H1 (cell line): ENCODE data around the gene CAVIN1. TPM values are rescaled to one million over a fixed set of nuclear protein-coding genes. Genes with fewer than 3 reads are reported as not detected.

ENCODE experiments used
- CTCF ChIA-PET: fragments of 300-600 bp; sonication (Branson Sonifier 250); formaldehyde crosslinking; loops from one replicate; lab custom pipeline; 2021; ENCODE audit not compliant: partially characterized antibody; lab: Charles Lee
- POLR2A ChIA-PET: fragments of 300-600 bp; sonication (Branson Sonifier 250); formaldehyde crosslinking; loops from one replicate; lab custom pipeline; 2021; ENCODE audit warnings: inconsistent platforms; ENCODE audit not compliant: partially characterized antibody; lab: Charles Lee
- DNase-seq, 2 experiments: peaks; one replicate each; pipeline versions ENCODE4 v3.0.0 to v3.0.0-alpha.2; 2010 to 2022; ENCODE audit warnings: low spot score in 2 of 2, low read depth in 1 of 2, mixed read lengths in 1 of 2
- FAIRE-seq: peaks from 2 replicates; lab custom pipeline; 2011; peaks lifted over from hg19 to GRCh38; lab: Jason Lieb, UNC
- H2AFZ ChIP-seq: 2 replicates; pipeline ENCODE4 v1.8.1; 2012; ENCODE audit warnings: low read length, inconsistent platforms
- H2AK5ac ChIP-seq: 2 replicates; pipeline ENCODE4 v1.6.1; 2013; ENCODE audit warnings: low read depth, low read length
- H2BK120ac ChIP-seq: replicated peaks from 2 replicates; pipeline ENCODE3; 2013; ENCODE audit warnings: low read depth, low read length, inconsistent platforms
- H2BK12ac ChIP-seq: 2 replicates; pipeline ENCODE4 v1.6.1; 2013; ENCODE audit warnings: low read depth, low read length
- H2BK15ac ChIP-seq: 2 replicates; pipeline ENCODE4 v1.6.1; 2013; ENCODE audit warnings: low read length
- H2BK20ac ChIP-seq: 2 replicates; pipeline ENCODE4 v1.6.1; 2013; ENCODE audit warnings: low read length
- H2BK5ac ChIP-seq: 2 replicates; pipeline ENCODE4 v1.6.1; 2013; ENCODE audit warnings: low read depth, low read length
- H3K14ac ChIP-seq: 2 replicates; pipeline ENCODE4 v1.6.1; 2013; ENCODE audit warnings: inconsistent platforms; ENCODE audit not compliant: insufficient read length
- H3K18ac ChIP-seq: 2 replicates; pipeline ENCODE4 v1.6.1; 2013; ENCODE audit warnings: low read length; ENCODE audit errors: extremely low read depth
- H3K23ac ChIP-seq: 2 replicates; pipeline ENCODE4 v1.6.1; 2013; ENCODE audit warnings: inconsistent platforms; ENCODE audit not compliant: insufficient read length
- H3K23me2 ChIP-seq: 2 replicates; pipeline ENCODE4 v1.6.1; 2013; ENCODE audit warnings: low read depth, low read length
- H3K27ac ChIP-seq: 2 replicates; pipeline ENCODE4 v1.6.1; 2011; ENCODE audit warnings: low read depth, low read length, inconsistent platforms
- H3K27me3 ChIP-seq, 4 experiments: replicated peaks in 1 of 4; 1 replicate in 1 of 4; 2 replicates in 3 of 4; pipeline versions ENCODE4 v1.6.1 to v1.8.1; 2011 to 2013; ENCODE audit warnings: low read length in 3 of 4, mild to moderate bottlenecking in 3 of 4, inconsistent platforms in 2 of 4, mixed read lengths in 2 of 4, moderate library complexity in 1 of 4; ENCODE audit not compliant: control insufficient read depth in 3 of 4, insufficient read depth in 3 of 4; ENCODE audit errors: extremely low read depth in 1 of 4
- H3K36me3 ChIP-seq, 4 experiments: 2 replicates each; pipeline versions ENCODE4 v1.6.1 to v1.8.1; 2011 to 2013; ENCODE audit warnings: mild to moderate bottlenecking in 4 of 4, low read length in 3 of 4, moderate library complexity in 2 of 4, control low read depth in 1 of 4, inconsistent platforms in 1 of 4; ENCODE audit not compliant: insufficient read depth in 4 of 4, control insufficient read depth in 2 of 4
- H3K4ac ChIP-seq: replicated peaks from 2 replicates; pipeline ENCODE3; 2013; ENCODE audit warnings: low read length, low read depth, mixed read lengths, inconsistent platforms; ENCODE audit not compliant: insufficient read length
- H3K4me1 ChIP-seq, 4 experiments: replicated peaks in 1 of 4; 1 replicate in 1 of 4; 2 replicates in 3 of 4; pipeline versions ENCODE4 v1.6.1 to v1.8.1; 2011 to 2013; ENCODE audit warnings: low read length in 3 of 4, inconsistent platforms in 2 of 4, mixed read lengths in 1 of 4; ENCODE audit not compliant: insufficient read depth in 4 of 4, control insufficient read depth in 3 of 4
- H3K4me2 ChIP-seq, 2 experiments: 2 replicates each; pipeline versions ENCODE4 v1.6.1 to v1.8.1; 2011 to 2013; ENCODE audit warnings: low read depth in 2 of 2, low read length in 2 of 2, control low read depth in 1 of 2, inconsistent platforms in 1 of 2, mild to moderate bottlenecking in 1 of 2; ENCODE audit not compliant: insufficient read depth in 1 of 2
- H3K4me3 ChIP-seq, 4 experiments: fragments of 200-600, 300-600 bp in 1 of 4; sonication (generic), shearing (Covaris generic), sonication (Bioruptor Twin) in 1 of 4; 2 replicates each; pipeline versions ENCODE4 v1.5.1 to v1.8.1; 2011 to 2016; ENCODE audit warnings: low read length in 4 of 4, low read depth in 3 of 4, control low read depth in 2 of 4, inconsistent platforms in 2 of 4, mild to moderate bottlenecking in 2 of 4, mixed read lengths in 1 of 4, moderate library complexity in 1 of 4; ENCODE audit not compliant: insufficient read depth in 2 of 4; ENCODE audit errors: extremely low read depth in 1 of 4
- H3K56ac ChIP-seq: replicated peaks from 2 replicates; pipeline ENCODE3; 2013; ENCODE audit warnings: low read depth, mild to moderate bottlenecking, mixed read lengths, low read length, inconsistent platforms; ENCODE audit not compliant: insufficient read length
- H3K79me1 ChIP-seq: 2 replicates; pipeline ENCODE4 v1.6.1; 2013; ENCODE audit warnings: low read depth, low read length, control low read depth
- H3K79me2 ChIP-seq, 2 experiments: 2 replicates each; pipeline versions ENCODE4 v1.6.1 to v1.8.1; 2012 to 2013; ENCODE audit warnings: low read length in 2 of 2, mild to moderate bottlenecking in 2 of 2, inconsistent platforms in 1 of 2; ENCODE audit not compliant: insufficient read depth in 2 of 2, control insufficient read depth in 1 of 2
- H3K9ac ChIP-seq, 4 experiments: replicated peaks in 1 of 4; 1 replicate in 1 of 4; 2 replicates in 3 of 4; pipeline versions ENCODE4 v1.6.1 to v1.8.1; 2011 to 2013; ENCODE audit warnings: low read depth in 3 of 4, low read length in 3 of 4, control low read depth in 2 of 4, mild to moderate bottlenecking in 2 of 4, moderate library complexity in 2 of 4, inconsistent platforms in 1 of 4; ENCODE audit errors: extremely low read depth in 1 of 4
- H3K9me3 ChIP-seq, 2 experiments: 2 replicates each; pipeline versions ENCODE4 v1.6.1 to v1.8.1; 2012 to 2013; ENCODE audit warnings: mild to moderate bottlenecking in 2 of 2, moderate library complexity in 2 of 2, control low read depth in 1 of 2, inconsistent platforms in 1 of 2, low read depth in 1 of 2, low read length in 1 of 2, mixed read lengths in 1 of 2; ENCODE audit not compliant: insufficient read depth in 2 of 2
- H4K20me1 ChIP-seq, 2 experiments: replicated peaks in 1 of 2; 2 replicates each; pipeline versions ENCODE3 to v1.8.1; 2011 to 2013; ENCODE audit warnings: inconsistent platforms in 2 of 2, low read length in 2 of 2, mild to moderate bottlenecking in 1 of 2; ENCODE audit not compliant: insufficient read depth in 2 of 2, control insufficient read depth in 1 of 2
- H4K5ac ChIP-seq: 2 replicates; pipeline ENCODE4 v1.6.1; 2013; ENCODE audit warnings: low read length, low read depth, mixed read lengths, inconsistent platforms; ENCODE audit not compliant: insufficient read length
- H4K8ac ChIP-seq: 2 replicates; pipeline ENCODE4 v1.8.0; 2013; ENCODE audit warnings: mild to moderate bottlenecking, moderate library complexity, low read length, inconsistent platforms; ENCODE audit not compliant: insufficient read depth; ENCODE audit errors: extremely low read depth
- H4K91ac ChIP-seq: replicated peaks from 2 replicates; pipeline ENCODE3; 2013; ENCODE audit warnings: low read length, mixed read lengths, inconsistent platforms; ENCODE audit not compliant: insufficient read length
- CTCF ChIP-seq, 3 experiments: IDR thresholded peaks; 1 replicate in 2 of 3; 2 replicates in 1 of 3; pipeline versions ENCODE4 v1.5.1 to v1.6.1; 2011; ENCODE audit warnings: low read length in 3 of 3, mild to moderate bottlenecking in 3 of 3, inconsistent platforms in 2 of 3, low read depth in 1 of 3, moderate library complexity in 1 of 3; ENCODE audit not compliant: insufficient read depth in 1 of 3; ENCODE audit errors: control extremely low read depth in 1 of 3
- GABPA ChIP-seq: IDR thresholded peaks from 2 replicates; pipeline ENCODE4 v1.6.1; 2011; ENCODE audit warnings: mild to moderate bottlenecking, low read length, moderate library complexity, borderline replicate concordance; ENCODE audit not compliant: insufficient read depth
- HDAC6 ChIP-seq: IDR thresholded peaks from one replicate; pipeline ENCODE4 v1.7.1; 2012; ENCODE audit warnings: low read depth, mild to moderate bottlenecking, inconsistent platforms, low read length, moderate library complexity
- KDM1A ChIP-seq: fragments of 200-600, 300-600 bp; sonication (generic); IDR thresholded peaks from 2 replicates; pipeline ENCODE4 v1.7.1; 2016; ENCODE audit warnings: mild to moderate bottlenecking, low read length, borderline replicate concordance
- MAX ChIP-seq: IDR thresholded peaks from 2 replicates; pipeline ENCODE4 v1.6.1; 2012; ENCODE audit warnings: inconsistent platforms
- RAD21 ChIP-seq, 2 experiments: IDR thresholded peaks in 1 of 2; conservative IDR thresholded peaks in 1 of 2; 2 replicates each; pipeline ENCODE4 v1.6.1; 2011; ENCODE audit warnings: low read depth in 2 of 2, low read length in 2 of 2, improper control_type of control experiment in 1 of 2, inconsistent platforms in 1 of 2, mild to moderate bottlenecking in 1 of 2, moderate library complexity in 1 of 2
- RFX5 ChIP-seq: IDR thresholded peaks from 2 replicates; pipeline ENCODE4 v1.6.1; 2011; ENCODE audit warnings: low read depth, low read length, improper control_type of control experiment, borderline replicate concordance
- SIRT6 ChIP-seq: IDR thresholded peaks from one replicate; pipeline ENCODE4 v1.7.1; 2012; ENCODE audit warnings: low read length, inconsistent platforms
- TEAD4 ChIP-seq: IDR thresholded peaks from 2 replicates; pipeline ENCODE4 v1.6.1; 2012; ENCODE audit warnings: low read depth, low read length, inconsistent platforms, mixed read lengths
- WGBS, 2 experiments: shearing (Covaris generic) in 1 of 2; methylation state at CpG; one replicate each; pipeline versions ENCODE4 v1.1.6 to v1.1.7; 2013 to 2015; ENCODE audit warnings: low lambda C conversion rate in 2 of 2, mixed read lengths in 2 of 2, inconsistent platforms in 1 of 2, low coverage in 1 of 2, missing lambda C conversion rate in 1 of 2; ENCODE audit not compliant: insufficient replicate concordance in 2 of 2, insufficient coverage in 1 of 2, insufficient read length in 1 of 2; ENCODE audit errors: extremely low coverage in 1 of 2, missing lambda C conversion rate in 1 of 2; 5-methylcytosine and 5-hydroxymethylcytosine counted together
- polyA plus RNA-seq, 7 experiments: library from polyadenylated mRNA; depleted of rRNA in 3 of 7; stranded (reverse) in 5 of 7; unstranded in 2 of 7; fragments of >200 nt in 5 of 7; fragments of 200-250 nt in 2 of 7; gene quantifications; 1 replicate in 5 of 7; 2 replicates in 1 of 7; 4 replicates in 1 of 7; pipeline versions ENCODE4 v1.2.1 to v1.2.3, GENCODE V29; 2011 to 2013; ENCODE audit warnings: missing spikeins in 2 of 7, mixed read lengths in 2 of 7
- total RNA-seq: library from RNA; stranded (reverse); fragmentation: NEBNext Ultra II Directional; extraction: Animal tissue kit (Norgen Biotek cat#: 25700); gene quantifications from 2 replicates; pipeline ENCODE4 v1.2.1, GENCODE V29; 2021

CAVIN1 gene
- total and polyA plus RNA-seq, 2 of the 8 experiments (the other 6 are each of a cell fraction or from before 2014, with no cell fraction given) = 16.2 to 41.6 TPM

- Histone ChIP-seq H2BK12ac (no peak overlapping the region), H3K9ac (no peak overlapping the region)
- WGBS, 2 experiments = 71% methylated on average over 6 of the region's 6 CpGs; no CpG with 5 or more reads in 1 of the 2 experiments
These were observed 19.9 kb downstream of the CAVIN1 start for GRCh38 chr17:42403150-42403549.

More at GRCh38 chr17:42403150-42403549, 19.9 kb downstream of the CAVIN1 start:
- no peak overlapping the region for H2BK120ac ChIP-seq
- H3K36me3 ChIP-seq = peaks cover 0 to 8% (median 4%) of the 10 kb centered on the region in 4 experiments; a peak in 3 of 8 replicates
- no peaks in the 10 kb centered on the region for H3K79me1 ChIP-seq
- peak in 1 of 2 experiments; percentile 73 for DNase-seq
- H3K4me3 ChIP-seq = no peak overlapping the region
- H4K8ac ChIP-seq = no peak overlapping the region
- TF ChIP-seq HDAC6 (no peak), SIRT6 (no peak), RFX5 (no peak), TEAD4 (no peak), KDM1A (0 out of 2 replicates have a peak, but pooled peaks have one; percentile 31), MAX (0 out of 2 replicates have a peak, but pooled peaks have one; percentile 13), RAD21 (IDR thresholded peaks at IDR 0.05 in 1 of 2, conservative IDR thresholded peaks at IDR 0.05 in 1 of 2; ENCODE audit: low read depth in 2 of 2, low read length in 2 of 2) (peak; percentile 80 to 86), CTCF (IDR thresholded peaks at IDR 0.05; ENCODE audit: control extremely low read depth in 1 of 3, insufficient read depth in 1 of 3, low read depth in 1 of 3, low read length in 3 of 3) (peak; percentile 34 to 89 (median 58)), GABPA (no peak)
- TF ChIP-seq, all 59 proteins: peak for 4
- Histone ChIP-seq H2AK5ac (no peak overlapping the region), H3K4me2 (peak overlapping the region; percentile 26 to 43; a peak in 1 of 4 replicates), H3K27me3 (no peaks in the 10 kb centered on the region), H2BK15ac (no peak overlapping the region), H2AFZ (no peak overlapping the region), H3K27ac (0 out of 2 replicates have a peak overlapping the region, but pooled peaks have one; percentile 26), H3K23me2 (no peaks in the 10 kb centered on the region), H3K4me1 (peaks cover 11 to 34% (median 21%) of the 10 kb centered on the region in 4 experiments), H2BK20ac (peak overlapping the region; percentile 67; the same call in 1 of the 2 replicates), H3K14ac (no peak overlapping the region), H3K79me2 (no peaks in the 10 kb centered on the region), H4K20me1 (peaks cover 2 to 3% of the 10 kb centered on the region in 2 experiments), H4K91ac (no peak overlapping the region), H3K18ac (peak overlapping the region; percentile 73; the same call in 1 of the 2 replicates), H4K5ac (peak overlapping the region; percentile 0), H2BK5ac (peak overlapping the region; percentile 55; the same call in 1 of the 2 replicates), H3K4ac (no peak overlapping the region), H3K23ac (no peak overlapping the region), H3K9me3 (no peaks in the 10 kb centered on the region), H3K56ac (no peak overlapping the region)
- CTCF ChIA-PET = interaction anchor here (0.5 to 23.6 kb wide), 35 partner anchors 8 to 494 kb away, joined by 3 to 542 read pairs (median 3); partner anchors contain the start of genes CAVIN1, GHDC, HCRT and STAT3
- FAIRE-seq = no peak
- POLR2A ChIA-PET = interaction anchor here (0.6 to 2.5 kb wide), 9 partner anchors 15 to 216 kb away, joined by 3 to 12 read pairs (median 3); partner anchors contain the start of genes CAVIN1 and STAT3
